A549 (cell line): ENCODE results near the gene GRIA3. TPM values are rescaled to one million over a fixed set of nuclear protein-coding genes. Genes with fewer than 3 reads are reported as not detected.

Experiments
- ATAC-seq, 2 experiments: fragments of 200-7000 bp in 1 of 2; fragments of >200 bp in 1 of 2; cut with Nextera tagmentation in 1 of 2; cut with Tn5 transposase in 1 of 2; 3 replicates each; pipeline versions ENCODE4 v1.8.0 to v1.9.1; 2018 to 2020; ENCODE audit warnings: mild to moderate bottlenecking in 1 of 2, moderate library complexity in 1 of 2
- CTCF ChIA-PET: fragments of 300-600 bp; sonication (Branson Sonifier 250); formaldehyde crosslinking; extraction: SDS; loops from one replicate; lab custom pipeline; 2021; ENCODE audit warnings: antibody characterized with exemption, inconsistent platforms; lab: Yijun Ruan, JAX
- POLR2A ChIA-PET: fragments of 350-600 bp; formaldehyde crosslinking; extraction: SDS; loops from one replicate; lab custom pipeline; 2021; ENCODE audit warnings: antibody characterized with exemption, inconsistent platforms; lab: Yijun Ruan, JAX
- DNase-seq, 2 experiments: peaks; one replicate each; pipeline versions ENCODE4 v3.0.0 to v3.0.0-alpha.2; 2011 to 2016; ENCODE audit warnings: low read depth in 1 of 2, low spot score in 1 of 2
- FAIRE-seq: peaks from 2 replicates; lab custom pipeline; 2011; peaks lifted over from hg19 to GRCh38; lab: Jason Lieb, UNC
- H3K27ac ChIP-seq, 2 experiments: fragments of >200 bp; sonication (Bioruptor Twin); formaldehyde crosslinking; 3 replicates each; pipeline ENCODE4 v1.5.1; 2016 to 2017
- H3K4me1 ChIP-seq: fragments of >200 bp; sonication (Bioruptor Twin); formaldehyde crosslinking; 3 replicates; pipeline ENCODE4 v1.6.1; 2016
- H3K4me2 ChIP-seq: fragments of >200 bp; sonication (Bioruptor Twin); formaldehyde crosslinking; 3 replicates; pipeline ENCODE4 v1.6.1; 2016
- H3K4me3 ChIP-seq: fragments of >200 bp; sonication (Bioruptor Twin); formaldehyde crosslinking; 3 replicates; pipeline ENCODE4 v1.5.1; 2016
- H3K9me3 ChIP-seq: fragments of >200 bp; sonication (Bioruptor Twin); formaldehyde crosslinking; 3 replicates; pipeline ENCODE4 v1.6.1; 2016
- BHLHE40 ChIP-seq: IDR thresholded peaks from 2 replicates; pipeline ENCODE4 v1.6.1; 2012; ENCODE audit warnings: low read depth, low read length, inconsistent platforms
- CBX2 ChIP-seq: fragments of 200-600 bp; sonication (generic); IDR thresholded peaks from 2 replicates; pipeline ENCODE4 v1.6.1; 2016; ENCODE audit warnings: low read depth, mild to moderate bottlenecking, borderline replicate concordance
- CEBPB ChIP-seq, 2 experiments: fragments of >200 bp in 1 of 2; sonication (Bioruptor Twin) in 1 of 2; formaldehyde crosslinking in 1 of 2; IDR thresholded peaks; 2 replicates each; pipeline ENCODE4 v1.6.1; 2012 to 2016
- CHD2 ChIP-seq: fragments of 150-350 bp; IDR thresholded peaks from 2 replicates; pipeline ENCODE4 v1.6.1; 2014; ENCODE audit warnings: low read length; ENCODE audit not compliant: partially characterized antibody
- CHD4 ChIP-seq: fragments of 200-600 bp; sonication (generic); IDR thresholded peaks from 2 replicates; pipeline ENCODE4 v1.6.1; 2016; ENCODE audit warnings: antibody characterized with exemption, mild to moderate bottlenecking, borderline replicate concordance
- E2F6 ChIP-seq: IDR thresholded peaks from 2 replicates; pipeline ENCODE4 v1.6.1; 2012; ENCODE audit warnings: low read depth, borderline replicate concordance
- EHF ChIP-seq: fragments of 250-450 bp; sonication (Bioruptor Pico); IDR thresholded peaks from 2 replicates; pipeline ENCODE4 v1.5.0; 2020; ENCODE audit warnings: mild to moderate bottlenecking
- EP300 ChIP-seq, 2 experiments: fragments of >200 bp; sonication (Bioruptor Twin); formaldehyde crosslinking; IDR thresholded peaks; 2 replicates in 1 of 2; 3 replicates in 1 of 2; pipeline ENCODE4 v1.6.1; 2016 to 2017
- ESRRA ChIP-seq: fragments of 150-350 bp; IDR thresholded peaks from 2 replicates; pipeline ENCODE4 v1.6.1; 2014; ENCODE audit warnings: mild to moderate bottlenecking, low read length, borderline replicate concordance
- GATA3 ChIP-seq: IDR thresholded peaks from 2 replicates; pipeline ENCODE4 v1.6.1; 2012; ENCODE audit warnings: borderline replicate concordance
- HOXA7 ChIP-seq: fragments of 250-450 bp; sonication (Bioruptor Pico); IDR thresholded peaks from 2 replicates; pipeline ENCODE4 v1.5.0; 2020; ENCODE audit warnings: mild to moderate bottlenecking, moderate library complexity
- HOXB13 ChIP-seq: fragments of 250-450 bp; sonication (Bioruptor Pico); IDR thresholded peaks from 2 replicates; pipeline ENCODE4 v1.5.0; 2020; ENCODE audit warnings: low read depth, mild to moderate bottlenecking, moderate library complexity
- HOXB5 ChIP-seq: fragments of 250-450 bp; sonication (Bioruptor Pico); IDR thresholded peaks from 2 replicates; pipeline ENCODE4 v1.5.0; 2020; ENCODE audit warnings: mild to moderate bottlenecking, moderate library complexity
- JUN ChIP-seq, 2 experiments: fragments of >200 bp; sonication (Bioruptor Twin); formaldehyde crosslinking; IDR thresholded peaks; 2 replicates in 1 of 2; 3 replicates in 1 of 2; pipeline ENCODE4 v1.6.1; 2016 to 2017
- JUNB ChIP-seq: fragments of >200 bp; sonication (Bioruptor Twin); formaldehyde crosslinking; IDR thresholded peaks from 2 replicates; pipeline ENCODE4 v1.6.1; 2016
- MAZ ChIP-seq: fragments of 150-350 bp; IDR thresholded peaks from 2 replicates; pipeline ENCODE4 v1.6.1; 2014; ENCODE audit warnings: antibody characterized with exemption, low read depth, low read length, borderline replicate concordance
- MYC ChIP-seq: IDR thresholded peaks from 2 replicates; pipeline ENCODE4 v1.6.1; 2012; ENCODE audit warnings: mild to moderate bottlenecking, inconsistent platforms, low read length, improper control_type of control experiment, borderline replicate concordance
- PHF8 ChIP-seq: fragments of 200-600 bp; sonication (generic); IDR thresholded peaks from 2 replicates; pipeline ENCODE4 v1.6.1; 2016; ENCODE audit warnings: low read depth, mild to moderate bottlenecking, antibody characterized with exemption, moderate library complexity, borderline replicate concordance
- REST ChIP-seq: fragments of 200-600 bp; sonication (generic); IDR thresholded peaks from 2 replicates; pipeline ENCODE4 v1.6.1; 2016; ENCODE audit warnings: antibody characterized with exemption, mild to moderate bottlenecking, moderate library complexity
- RNF2 ChIP-seq: fragments of 200-600 bp; sonication (generic); IDR thresholded peaks from 2 replicates; pipeline ENCODE4 v1.6.1; 2016; ENCODE audit warnings: low read depth, mild to moderate bottlenecking, antibody characterized with exemption, moderate library complexity, borderline replicate concordance
- SREBF2 ChIP-seq: fragments of 450-650 bp; IDR thresholded peaks from 2 replicates; pipeline ENCODE4 v1.6.1; 2014; ENCODE audit warnings: mild to moderate bottlenecking, moderate library complexity
- TFCP2L1 ChIP-seq: fragments of 250-450 bp; sonication (Bioruptor Pico); IDR thresholded peaks from 2 replicates; pipeline ENCODE4 v1.5.0; 2021; ENCODE audit warnings: mild to moderate bottlenecking
- TP53 ChIP-seq: fragments of 250-450 bp; sonication (Bioruptor Pico); IDR thresholded peaks from 2 replicates; pipeline ENCODE4 v1.5.0; 2021; ENCODE audit warnings: mild to moderate bottlenecking, moderate library complexity
- USF2 ChIP-seq: fragments of 450-650 bp; IDR thresholded peaks from 2 replicates; pipeline ENCODE4 v1.6.1; 2014; ENCODE audit warnings: antibody characterized with exemption
- ZC3H11A ChIP-seq: fragments of 450-650 bp; IDR thresholded peaks from 2 replicates; pipeline ENCODE4 v1.6.1; 2014; ENCODE audit warnings: antibody characterized with exemption, mild to moderate bottlenecking
- ZFP36 ChIP-seq: fragments of 450-650 bp; IDR thresholded peaks from 2 replicates; pipeline ENCODE4 v1.6.1; 2014; ENCODE audit warnings: borderline replicate concordance; ENCODE audit not compliant: partially characterized antibody
- ZNF302 ChIP-seq: fragments of 250-450 bp; sonication (Bioruptor Pico); IDR thresholded peaks from 2 replicates; pipeline ENCODE4 v1.9.0; 2021; ENCODE audit warnings: inconsistent platforms, mild to moderate bottlenecking, moderate library complexity
- ZSCAN20 ChIP-seq: fragments of 250-450 bp; sonication (Bioruptor Pico); IDR thresholded peaks from 2 replicates; pipeline ENCODE4 v1.8.0; 2022; ENCODE audit warnings: mild to moderate bottlenecking, moderate library complexity
- WGBS: methylation state at CpG from one replicate; pipeline ENCODE4 v1.1.6; 2017; ENCODE audit errors: missing lambda C conversion rate; 5-methylcytosine and 5-hydroxymethylcytosine counted together
- polyA plus RNA-seq, 4 experiments: library from polyadenylated mRNA; depleted of rRNA in 3 of 4; stranded (reverse); fragments of >200 nt; fragmentation: RNase III in 1 of 4; extraction: RNeasy Plus Mini Kit Qiagen cat#74134 plus additional on column Dnase treatment in 1 of 4; gene quantifications; 2 replicates in 3 of 4; 3 replicates in 1 of 4; pipeline ENCODE4 v1.2.3, GENCODE V29; 2011 to 2017
- TF ChIP-seq, protein P1 (sequence below): fragments of >200 bp; sonication (Bioruptor Twin); formaldehyde crosslinking; IDR thresholded peaks from 3 replicates; pipeline ENCODE4 v1.5.1; 2016

Gene GRIA3
- polyA plus RNA-seq, 2 of the 4 experiments (the other 2 are of a cell fraction) = not detected

DNA sequence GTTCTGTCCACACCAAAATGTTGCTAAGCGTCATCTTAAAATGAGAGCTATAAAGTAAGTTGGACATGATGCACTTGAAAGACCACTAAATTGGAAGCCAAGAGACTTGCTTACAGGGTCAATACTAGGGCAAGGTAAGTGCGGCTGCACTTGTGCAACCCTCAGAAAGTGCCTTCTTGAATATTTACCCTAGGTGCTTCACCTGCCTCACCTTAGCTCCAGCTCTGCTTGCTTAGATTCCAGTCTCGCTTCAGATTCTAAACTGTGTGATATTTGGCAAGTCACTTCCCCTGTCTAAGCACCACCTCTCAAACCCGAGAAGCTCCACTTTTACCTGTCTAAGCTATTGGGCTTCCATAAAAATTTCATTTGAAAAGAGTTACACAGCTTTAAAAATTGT is 136.5 kb downstream of the GRIA3 start:
- ATAC-seq = no peak

GRCh38 chrX:123322536-123322935 is 138.5 kb downstream of the GRIA3 start:
- Histone ChIP-seq H3K4me1 (no peaks in the 10 kb centered on the region), H3K4me3 (no peak overlapping the region), H3K9me3 (no peaks in the 10 kb centered on the region), H3K4me2 (no peak overlapping the region), H3K27ac (no peak overlapping the region)
- TF ChIP-seq ZSCAN20 (CRISPR knock-in tag) = no peak
- no peak for TF ChIP-seq RNF2
- no peak for TF ChIP-seq GATA3
- no peak for TF ChIP-seq BHLHE40
- TF ChIP-seq E2F6 = no peak
- TF ChIP-seq JUNB = no peak
- no peak for TF ChIP-seq CHD2
- no peak for TF ChIP-seq JUN (IDR thresholded peaks at IDR 0.05)
- TF ChIP-seq HOXA7 (CRISPR knock-in tag) = no peak
- TF ChIP-seq EHF (CRISPR knock-in tag) = no peak
- no peak for TF ChIP-seq CEBPB (IDR thresholded peaks at IDR 0.05)
- TF ChIP-seq CBX2 = no peak
- no peak for TF ChIP-seq MYC
- no peak for TF ChIP-seq EP300 (IDR thresholded peaks at IDR 0.05)
- TF ChIP-seq HOXB5 = no peak
- TF ChIP-seq SREBF2 = no peak
- TF ChIP-seq ZNF302 = no peak
- FAIRE-seq (no peak), ATAC-seq (no peak), DNase-seq (no peak)
- ChIA-PET CTCF (no interaction called here), POLR2A (no interaction called here)
- 43% methylated on average over 3 of the region's 3 CpGs for WGBS

More for the DNA sequence above, 136.5 kb downstream of the GRIA3 start:
- Histone ChIP-seq H3K27ac (no peak overlapping the region), H3K4me1 (no peaks in the 10 kb centered on the region), H3K4me3 (no peak overlapping the region), H3K9me3 (no peaks in the 10 kb centered on the region), H3K4me2 (no peak overlapping the region)
- no peak for FAIRE-seq
- DNase-seq = no peak
- ChIA-PET POLR2A (no interaction called here), CTCF (interaction anchor here (1.0 kb wide), 1 partner anchor 102 kb away, joined by 3 read pairs; no protein-coding TSS in a partner anchor)
- TF ChIP-seq REST = no peak
- TF ChIP-seq, protein P1, sequence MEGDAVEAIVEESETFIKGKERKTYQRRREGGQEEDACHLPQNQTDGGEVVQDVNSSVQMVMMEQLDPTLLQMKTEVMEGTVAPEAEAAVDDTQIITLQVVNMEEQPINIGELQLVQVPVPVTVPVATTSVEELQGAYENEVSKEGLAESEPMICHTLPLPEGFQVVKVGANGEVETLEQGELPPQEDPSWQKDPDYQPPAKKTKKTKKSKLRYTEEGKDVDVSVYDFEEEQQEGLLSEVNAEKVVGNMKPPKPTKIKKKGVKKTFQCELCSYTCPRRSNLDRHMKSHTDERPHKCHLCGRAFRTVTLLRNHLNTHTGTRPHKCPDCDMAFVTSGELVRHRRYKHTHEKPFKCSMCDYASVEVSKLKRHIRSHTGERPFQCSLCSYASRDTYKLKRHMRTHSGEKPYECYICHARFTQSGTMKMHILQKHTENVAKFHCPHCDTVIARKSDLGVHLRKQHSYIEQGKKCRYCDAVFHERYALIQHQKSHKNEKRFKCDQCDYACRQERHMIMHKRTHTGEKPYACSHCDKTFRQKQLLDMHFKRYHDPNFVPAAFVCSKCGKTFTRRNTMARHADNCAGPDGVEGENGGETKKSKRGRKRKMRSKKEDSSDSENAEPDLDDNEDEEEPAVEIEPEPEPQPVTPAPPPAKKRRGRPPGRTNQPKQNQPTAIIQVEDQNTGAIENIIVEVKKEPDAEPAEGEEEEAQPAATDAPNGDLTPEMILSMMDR = no peak
- no peak for TF ChIP-seq CBX2
- TF ChIP-seq ZFP36 = no peak
- no peak for TF ChIP-seq CHD4
- TF ChIP-seq RNF2 = no peak
- no peak for TF ChIP-seq PHF8
- TF ChIP-seq ESRRA = no peak
- TF ChIP-seq MYC = no peak
- TF ChIP-seq TFCP2L1 (CRISPR knock-in tag) = no peak
- TF ChIP-seq HOXB13 (CRISPR knock-in tag) = no peak
- TF ChIP-seq SREBF2 = no peak
- TF ChIP-seq CEBPB (IDR thresholded peaks at IDR 0.05) = no peak
- no peak for TF ChIP-seq USF2
- TF ChIP-seq ZSCAN20 (CRISPR knock-in tag) = no peak
- TF ChIP-seq HOXB5 = no peak
- no peak for TF ChIP-seq MAZ
- TF ChIP-seq ZC3H11A = no peak
- TF ChIP-seq JUNB = no peak
- no peak for TF ChIP-seq TP53 (CRISPR knock-in tag)
- WGBS = 77% methylated on average over 4 of the region's 4 CpGs
